Esophagus muscularis mucosa (tissue), 4 donors: Measurements from ENCODE around the gene CDH16. TPM values are rescaled to one million over a fixed set of nuclear protein-coding genes. Genes with fewer than 3 reads are reported as not detected.
A peak's percentile ranks its signal among the peaks of the same experiment; 100 is the strongest.

Experiments used
- DNase-seq: peaks from one replicate; pipeline ENCODE4 v3.0.0-alpha.2; 2017; ENCODE audit errors: extremely low spot score
- H3K27ac ChIP-seq, 4 donors: fragments of 200-600 bp; sonication (generic); replicated peaks in 1 of 4; 1 replicate in 3 of 4; 2 replicates in 1 of 4; pipeline ENCODE4 v1.5.1; 2016 to 2019; ENCODE audit warnings: mild to moderate bottlenecking in 1 of 4
- H3K27me3 ChIP-seq, 4 donors: fragments of 200-600 bp; sonication (generic); one replicate each; pipeline versions ENCODE4 v1.5.1 to v1.6.0; 2016 to 2019
- H3K36me3 ChIP-seq, 4 donors: fragments of 200-600 bp; sonication (generic); one replicate each; pipeline ENCODE4 v1.5.1; 2016 to 2019
- H3K4me1 ChIP-seq, 4 donors: fragments of 200-600 bp; sonication (generic); one replicate each; pipeline ENCODE4 v1.5.1; 2016 to 2019
- H3K4me3 ChIP-seq, 4 donors: fragments of 200-600 bp; sonication (generic); 1 replicate in 2 of 4; 2 replicates in 2 of 4; pipeline ENCODE4 v1.5.1; 2016 to 2019; ENCODE audit warnings: mild to moderate bottlenecking in 4 of 4, moderate library complexity in 1 of 4
- H3K9me3 ChIP-seq, 4 donors: fragments of 200-600 bp; sonication (generic); 1 replicate in 3 of 4; 2 replicates in 1 of 4; pipeline ENCODE4 v1.5.1; 2016 to 2019
- CTCF ChIP-seq, 3 experiments: fragments of 200-600 bp in 2 of 3; fragments of 450-650 bp in 1 of 3; sonication (generic) in 2 of 3; IDR thresholded peaks; one replicate each; pipeline ENCODE4 v1.5.1; 2017 to 2019; ENCODE audit warnings: antibody characterized with exemption in 3 of 3, mild to moderate bottlenecking in 2 of 3, moderate library complexity in 1 of 3
- EP300 ChIP-seq: sonication (generic); formaldehyde crosslinking; IDR thresholded peaks from one replicate; pipeline ENCODE4 v1.6.1; 2017; ENCODE audit warnings: antibody characterized with exemption
- POLR2A ChIP-seq: fragments of 450-650 bp; IDR thresholded peaks from one replicate; pipeline ENCODE4 v1.6.1; 2017; ENCODE audit warnings: antibody characterized with exemption, moderate library complexity, mild to moderate bottlenecking, low read depth
- POLR2AphosphoS5 ChIP-seq, 2 donors: sonication (generic); formaldehyde crosslinking; IDR thresholded peaks; one replicate each; pipeline ENCODE4 v1.6.1; 2017; ENCODE audit warnings: antibody characterized with exemption in 2 of 2
- WGBS: methylation state at CpG from one replicate; pipeline ENCODE4 v1.1.5; 2018; 5-methylcytosine and 5-hydroxymethylcytosine counted together
- intact Hi-C: fragments of 100-400 bp; cut with DNase I; formaldehyde crosslinking; loops from one replicate; pipeline ENCODE4 v1.15.1; 2023
- total RNA-seq, 4 donors: library from RNA; depleted of rRNA; stranded (reverse); fragments of >200 nt; gene quantifications; one replicate each; pipeline versions ENCODE4 v1.1.0 to v1.2.1, GENCODE V29; 2016

The CDH16 gene
- total RNA-seq, 4 donors from 2014 or later, result 0.52 TPM; not detected in 3

GRCh38 chr16:66954097-66954659 is 35.5 kb upstream of the CDH16 start:
- Histone ChIP-seq H3K9me3 (no peaks in the 10 kb centered on the region), H3K4me1 (peaks cover 0 to 3% (median under 1%) of the 10 kb centered on the region in 4 donors), H3K4me3 (no peak overlapping the region), H3K27me3 (peaks cover 0 to 21% (median 0%) of the 10 kb centered on the region in 4 donors), H3K27ac (no peak overlapping the region), H3K36me3 (no peaks in the 10 kb centered on the region)
- TF ChIP-seq EP300, result no peak
- peak; percentile 74 to 82 (median 80) for TF ChIP-seq CTCF (IDR thresholded peaks at IDR 0.05)
- peak in 1 of 2 donors; percentile 20 for TF ChIP-seq POLR2AphosphoS5 (IDR thresholded peaks at IDR 0.05)
- intact Hi-C loops, result no loop called here
- 26% methylated on average over 8 of the region's 8 CpGs for WGBS
- DNase-seq, result no peak

- TF ChIP-seq EP300 (no peak), POLR2AphosphoS5 (IDR thresholded peaks at IDR 0.05) (no peak), POLR2A (no peak), CTCF (IDR thresholded peaks at IDR 0.05) (no peak)
These were observed 34.9 kb upstream of the CDH16 start for GRCh38 chr16:66953462-66954096.

GRCh38 chr16:66952430-66953110 is 33.9 kb upstream of the CDH16 start:
- H3K36me3 ChIP-seq, result no peaks in the 10 kb centered on the region
- peaks cover 0 to 26% (median 0%) of the 10 kb centered on the region in 4 donors for H3K27me3 ChIP-seq
- no peak overlapping the region for H3K4me3 ChIP-seq
- intact Hi-C loops, result no loop called here
- TF ChIP-seq POLR2A (no peak), EP300 (no peak), CTCF (IDR thresholded peaks at IDR 0.05) (no peak), POLR2AphosphoS5 (IDR thresholded peaks at IDR 0.05) (no peak)
- H3K27ac ChIP-seq, result no peak overlapping the region
- peaks cover 13 to 16% (median 14%) of the 10 kb centered on the region in 4 donors for H3K4me1 ChIP-seq
- no peaks in the 10 kb centered on the region for H3K9me3 ChIP-seq
- no peak for DNase-seq
- WGBS, result 81% methylated on average over 7 of the region's 7 CpGs

More at GRCh38 chr16:66953462-66954096, 34.9 kb upstream of the CDH16 start:
- Histone ChIP-seq H3K4me1 (peaks cover 6 to 9% (median 7%) of the 10 kb centered on the region in 4 donors), H3K4me3 (no peak overlapping the region), H3K27me3 (peaks cover 0 to 26% (median 0%) of the 10 kb centered on the region in 4 donors), H3K27ac (no peak overlapping the region), H3K36me3 (no peaks in the 10 kb centered on the region), H3K9me3 (no peaks in the 10 kb centered on the region)
- 82% methylated on average over 9 of the region's 10 CpGs for WGBS
- no peak for DNase-seq
- intact Hi-C loops, result no loop called here

- WGBS, result 76% methylated on average over 4 of the region's 4 CpGs
- H3K4me3 ChIP-seq, result no peak overlapping the region
- H3K36me3 ChIP-seq, result no peaks in the 10 kb centered on the region
- intact Hi-C loops, result no loop called here
- peaks cover 0 to 26% (median 0%) of the 10 kb centered on the region in 4 donors for H3K27me3 ChIP-seq
- H3K27ac ChIP-seq, result no peak overlapping the region
- peaks cover 16 to 25% (median 22%) of the 10 kb centered on the region in 4 donors for H3K4me1 ChIP-seq
- TF ChIP-seq EP300 (no peak), CTCF (IDR thresholded peaks at IDR 0.05) (no peak), POLR2AphosphoS5 (IDR thresholded peaks at IDR 0.05) (no peak), POLR2A (no peak)
- DNase-seq, result no peak
- H3K9me3 ChIP-seq, result no peaks in the 10 kb centered on the region
These were observed 32.5 kb upstream of the CDH16 start for GRCh38 chr16:66950971-66951790.
